GM20431 (cell line): Measurements from ENCODE around the gene CCDC171.

ENCODE experiments used
- in situ Hi-C: fragments of 300-500 bp; cut with MseI, MboI; formaldehyde crosslinking; loops from one replicate; pipeline ENCODE4 v1.15.0; 2020; ENCODE audit warnings: low sequenced_read_pairs; ENCODE audit not compliant: unreplicated experiment

Gene CCDC171

DNA sequence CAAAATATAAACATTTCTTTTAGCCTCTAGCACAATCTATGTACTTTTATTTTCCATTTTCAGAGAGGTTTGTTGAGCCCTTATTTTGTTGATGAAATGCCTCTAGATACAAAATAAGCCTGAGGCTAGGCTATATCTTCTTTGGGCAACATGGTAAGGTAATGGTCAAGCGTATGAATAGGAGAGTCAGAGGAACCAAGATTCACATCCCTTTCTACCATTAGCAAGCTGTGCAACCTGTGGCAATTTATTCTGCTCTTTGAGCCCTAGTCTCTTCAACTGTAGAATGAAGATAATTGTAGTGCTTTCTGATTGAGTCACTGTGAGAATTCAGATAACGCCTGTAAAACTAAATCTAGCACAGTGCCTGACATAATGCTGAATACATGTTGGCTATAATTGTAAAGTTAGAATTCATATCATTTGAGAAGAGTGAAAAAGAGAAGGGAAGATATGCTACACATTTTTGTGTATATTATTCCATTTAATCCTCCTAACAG is 412.5 kb downstream of the CCDC171 start:
- in situ Hi-C loops: no loop called here

DNA sequence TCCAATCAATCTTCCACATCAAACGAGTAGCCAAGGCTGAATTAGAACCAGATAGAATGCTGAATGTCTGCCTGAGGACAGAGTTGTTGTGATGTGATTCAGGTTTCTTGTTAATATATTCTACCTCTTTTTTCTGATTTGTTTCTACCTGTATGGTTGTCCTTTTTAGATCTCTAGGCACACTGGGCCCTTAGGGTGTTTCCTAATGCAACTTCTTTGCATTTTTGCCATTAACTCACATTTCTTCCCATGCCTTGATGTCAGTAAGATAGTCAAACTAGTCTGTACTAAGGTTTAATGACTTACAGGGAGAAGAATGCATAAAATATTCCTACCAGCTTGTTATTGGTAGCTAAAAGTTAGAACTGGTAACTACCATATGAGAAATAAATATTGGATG is 413.6 kb downstream of the CCDC171 start:
- in situ Hi-C loops: no loop called here

- in situ Hi-C loops: no loop called here
These were observed 414.2 kb downstream of the CCDC171 start for GRCh38 chr9:15967068-15967467.

GRCh38 chr9:15972760-15973159 is 419.9 kb downstream of the CCDC171 start:
- in situ Hi-C loops: no loop called here

DNA sequence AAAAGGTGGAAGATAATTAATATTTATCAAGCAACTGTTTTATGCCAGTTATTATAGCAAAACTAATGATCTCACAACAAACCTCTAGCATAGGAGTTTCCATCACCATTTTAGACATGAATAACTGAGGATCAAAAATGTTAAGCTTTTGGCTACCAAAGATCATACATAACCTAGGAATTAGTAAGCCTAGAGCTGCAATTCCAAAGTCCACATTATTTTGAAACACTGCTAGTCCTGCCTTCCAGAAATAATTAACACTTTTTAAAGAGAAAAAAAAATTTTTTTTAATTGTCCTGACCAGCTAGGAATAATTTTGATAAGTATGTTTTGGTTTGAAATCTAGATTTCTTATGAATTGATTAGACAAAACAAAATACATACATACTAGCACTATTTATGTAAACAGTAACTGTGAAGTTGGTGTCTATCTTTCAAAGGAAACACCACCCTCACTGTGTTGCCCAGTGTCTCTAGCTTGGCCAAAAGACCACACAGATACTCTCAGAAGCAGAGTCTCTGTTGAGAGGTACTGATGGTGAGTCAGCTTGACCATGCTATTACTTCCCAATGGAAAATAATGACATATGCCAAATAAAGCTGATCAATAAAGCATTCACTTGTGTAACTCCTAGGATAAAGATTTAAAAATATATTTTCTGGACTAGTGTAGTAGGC is 422.4 kb downstream of the CCDC171 start:
- in situ Hi-C loops: no loop called here

DNA sequence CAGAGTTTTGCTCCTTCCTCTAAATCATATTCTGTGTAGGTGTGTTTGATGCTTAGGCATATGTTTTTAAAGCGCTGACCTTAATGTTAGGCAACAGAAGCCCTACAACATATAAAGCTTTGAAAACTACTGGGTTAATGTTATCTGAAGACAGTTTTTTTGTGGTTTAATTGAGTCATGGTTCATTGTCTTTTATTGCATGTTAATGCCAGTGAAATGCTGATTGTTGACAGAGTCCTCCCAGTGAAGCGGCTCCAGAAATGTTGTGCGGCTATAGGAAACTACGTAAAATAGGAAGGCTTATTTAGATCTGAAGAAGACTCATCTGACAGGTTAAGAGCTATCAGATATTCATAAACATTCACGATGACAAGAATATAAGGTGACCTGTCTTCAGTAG is 424.6 kb downstream of the CCDC171 start:
- in situ Hi-C loops: no loop called here

DNA sequence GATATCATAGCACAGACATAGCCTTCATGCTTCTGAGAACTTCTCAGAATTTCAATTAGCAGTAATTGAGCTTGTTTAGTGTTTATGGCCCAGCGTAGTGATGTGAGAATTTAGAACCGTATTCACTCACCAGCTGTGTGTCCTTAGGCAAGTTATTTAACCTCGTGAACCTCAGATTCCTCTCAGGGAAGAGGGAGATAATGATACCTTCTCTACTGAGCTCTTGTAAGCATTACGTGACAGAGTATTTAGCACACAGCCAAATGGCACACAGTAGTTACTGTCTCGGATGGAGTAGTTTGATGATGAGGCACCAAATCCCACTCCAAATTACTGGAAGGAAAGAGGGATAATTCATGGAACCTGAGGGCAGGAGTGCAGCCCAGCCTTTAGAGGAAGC is 429.3 kb downstream of the CCDC171 start:
- in situ Hi-C loops: no loop called here

GRCh38 chr9:15999422-16000339 is 446.8 kb downstream of the CCDC171 start:
- in situ Hi-C loops: no loop called here

- in situ Hi-C loops: no loop called here
These were observed 448.0 kb downstream of the CCDC171 start for GRCh38 chr9:16000811-16001210.

DNA sequence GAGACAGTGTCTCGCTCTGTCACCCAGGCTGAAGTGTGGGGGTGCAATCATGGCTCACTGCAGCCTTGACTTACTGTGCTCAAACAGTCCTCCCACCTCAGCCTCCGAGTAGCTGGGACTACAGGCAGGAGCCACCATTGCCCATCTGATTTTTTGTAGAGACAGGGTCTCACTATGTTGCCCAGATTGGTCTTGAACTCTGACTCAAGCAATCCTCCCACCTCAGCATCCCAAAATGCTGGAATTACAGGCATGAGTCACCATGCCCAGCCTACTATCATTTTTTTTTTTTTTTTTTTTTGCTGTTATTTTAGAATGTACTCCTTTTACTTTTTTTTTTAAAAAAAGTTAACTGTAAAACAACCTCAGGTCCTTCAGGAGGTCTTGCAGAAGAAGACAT is 449.0 kb downstream of the CCDC171 start:
- in situ Hi-C loops: no loop called here

DNA sequence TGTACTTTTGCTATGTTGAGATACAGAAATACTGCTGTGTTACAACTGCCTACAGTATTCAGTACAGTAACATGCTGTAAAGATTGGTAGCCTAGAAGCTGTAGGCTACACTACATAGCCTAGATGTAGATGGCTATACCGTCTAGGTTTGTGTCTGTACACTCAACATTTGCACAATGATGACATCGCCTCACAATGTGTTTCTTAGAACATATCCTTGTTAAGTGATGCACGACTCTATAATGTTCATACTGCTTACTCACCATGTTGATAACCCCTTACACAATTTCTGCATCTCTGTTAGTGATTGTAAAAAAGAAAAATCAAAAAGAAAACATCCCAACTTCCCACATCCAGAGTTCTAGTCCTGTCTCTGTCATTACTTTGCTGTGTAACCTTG is 450.0 kb downstream of the CCDC171 start:
- in situ Hi-C loops: no loop called here

DNA sequence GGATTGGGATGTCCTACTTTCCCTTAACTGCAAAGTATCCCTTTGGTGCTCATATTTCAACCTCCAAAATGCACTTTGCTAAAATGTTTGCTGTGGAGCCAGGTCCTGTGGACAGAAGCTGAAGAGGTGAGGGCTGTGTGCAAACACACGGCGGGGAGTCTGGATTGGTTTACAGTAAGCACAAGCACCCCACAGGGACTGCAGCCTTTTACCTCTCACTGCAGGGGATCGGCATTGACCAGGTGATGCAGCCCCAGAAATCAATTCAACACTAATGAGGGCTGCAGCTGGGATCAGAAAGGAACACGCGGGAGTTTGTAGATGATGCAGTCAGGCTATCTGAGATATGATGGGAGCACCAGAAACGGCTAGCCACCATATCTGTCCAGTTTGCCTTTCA is 450.9 kb downstream of the CCDC171 start:
- in situ Hi-C loops: no loop called here

GRCh38 chr9:16004613-16005012 is 451.8 kb downstream of the CCDC171 start:
- in situ Hi-C loops: no loop called here

DNA sequence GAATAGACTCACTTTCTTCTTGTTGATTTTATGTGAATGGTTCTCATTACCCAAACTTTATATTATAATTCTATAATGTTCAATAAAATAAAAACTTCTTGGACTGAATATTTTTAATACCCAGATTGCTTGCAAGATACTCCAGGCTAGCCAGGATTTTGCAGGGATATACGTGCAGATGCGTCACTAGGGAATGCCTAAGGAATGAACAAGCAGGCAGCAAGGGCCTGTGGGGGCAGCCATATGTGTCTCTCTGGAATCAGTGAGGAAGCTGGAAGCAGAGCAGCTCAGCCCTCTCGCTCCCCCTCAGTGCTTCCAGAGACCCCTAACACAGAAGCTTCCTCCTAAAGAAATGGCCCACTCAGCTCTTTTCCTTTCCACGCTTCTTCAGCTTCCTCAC is 457.4 kb downstream of the CCDC171 start:
- in situ Hi-C loops: no loop called here

- in situ Hi-C loops: no loop called here
These were observed 459.8 kb downstream of the CCDC171 start for GRCh38 chr9:16012621-16013020.

GRCh38 chr9:16013366-16013765 is 460.5 kb downstream of the CCDC171 start:
- in situ Hi-C loops: no loop called here

- in situ Hi-C loops: no loop called here
These were observed 461.0 kb downstream of the CCDC171 start for GRCh38 chr9:16013826-16014225.

DNA sequence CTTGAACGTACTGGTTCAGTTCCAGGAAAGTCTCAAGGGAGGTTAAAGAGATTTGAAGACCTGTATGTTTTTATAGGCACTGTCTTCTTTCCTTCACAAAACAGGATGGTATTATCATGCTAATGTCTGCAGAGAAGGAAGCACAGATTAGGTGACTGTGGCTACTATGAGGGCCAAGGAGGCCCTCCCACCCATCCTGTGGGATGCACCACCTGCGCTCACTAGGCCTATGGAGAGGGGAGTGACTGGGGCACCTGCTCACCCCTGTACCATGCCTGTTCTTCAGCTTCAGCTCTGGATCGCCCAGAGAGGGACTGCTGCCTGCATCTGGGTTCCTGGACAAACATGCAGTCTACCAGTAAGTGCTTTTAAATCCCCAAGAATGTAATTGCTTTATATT is 469.4 kb downstream of the CCDC171 start:
- in situ Hi-C loops: no loop called here

DNA sequence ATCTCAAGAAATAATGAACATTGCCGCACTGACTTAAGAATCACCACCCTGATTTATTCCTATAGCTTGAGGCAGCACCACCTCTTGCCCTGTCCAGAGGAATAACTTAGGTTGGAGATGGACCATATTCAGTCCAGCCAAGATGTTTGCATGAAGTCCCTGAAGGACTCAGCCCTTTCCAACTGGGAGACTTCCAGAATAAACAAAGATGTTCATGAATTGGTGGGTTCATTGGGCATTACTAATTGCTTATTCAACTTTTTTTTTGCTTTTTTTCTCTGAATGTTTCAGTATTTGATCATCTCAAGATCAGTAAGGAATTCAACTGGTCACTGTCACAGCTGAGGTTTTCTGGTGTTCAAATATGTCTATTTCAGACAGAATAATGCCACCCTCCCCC is 470.6 kb downstream of the CCDC171 start:
- in situ Hi-C loops: no loop called here
